ENCODE measurements around the gene ZBTB20.

ZBTB20 gene

GRCh38 chr3:114841515-114841914, 305.6 kb downstream of the ZBTB20 start:
- TF ChIP-seq CTCF (conservative IDR thresholded peaks at IDR 0.05; ENCODE audit: low read depth, low read length), result no peak
- DNase-seq (ENCODE audit: low read depth), result no peak
- H3K4me3 ChIP-seq (ENCODE audit: low read length), result no peak overlapping the region

GRCh38 chr3:114839476-114839875, 307.6 kb downstream of the ZBTB20 start:
- no peak for TF ChIP-seq CTCF (conservative IDR thresholded peaks at IDR 0.05; ENCODE audit: low read depth, low read length)
- no peak overlapping the region for H3K4me3 ChIP-seq (ENCODE audit: low read length)
- DNase-seq (ENCODE audit: low read depth), result peak; percentile 12

GRCh38 chr3:114838025-114838424, 309.1 kb downstream of the ZBTB20 start:
- no peak overlapping the region for H3K4me3 ChIP-seq (ENCODE audit: low read length)
- no peak for TF ChIP-seq CTCF (conservative IDR thresholded peaks at IDR 0.05; ENCODE audit: low read depth, low read length)
- no peak for DNase-seq (ENCODE audit: low read depth)

- H3K4me3 ChIP-seq (ENCODE audit: low read length), result no peak overlapping the region
- no peak for DNase-seq (ENCODE audit: low read depth)
- no peak for TF ChIP-seq CTCF (conservative IDR thresholded peaks at IDR 0.05; ENCODE audit: low read depth, low read length)
Measured at GRCh38 chr3:114834175-114834940, 312.7 kb downstream of the ZBTB20 start.

- no peak for DNase-seq (ENCODE audit: low read depth)
- H3K4me3 ChIP-seq (ENCODE audit: low read length), result no peak overlapping the region
Measured at GRCh38 chr3:114831861-114832260, 315.2 kb downstream of the ZBTB20 start.

GRCh38 chr3:114830652-114831051, 316.4 kb downstream of the ZBTB20 start:
- H3K4me3 ChIP-seq (ENCODE audit: low read length), result no peak overlapping the region
- DNase-seq (ENCODE audit: low read depth), result no peak
- peak; percentile 3 for TF ChIP-seq CTCF (conservative IDR thresholded peaks at IDR 0.05; ENCODE audit: low read depth, low read length)

More at GRCh38 chr3:114831861-114832260, 315.2 kb downstream of the ZBTB20 start:
- no peak for TF ChIP-seq CTCF (conservative IDR thresholded peaks at IDR 0.05; ENCODE audit: low read depth, low read length)

- TF ChIP-seq CTCF (conservative IDR thresholded peaks at IDR 0.05; ENCODE audit: low read depth, low read length), result no peak
- no peak overlapping the region for H3K4me3 ChIP-seq (ENCODE audit: low read length)
- no peak for DNase-seq (ENCODE audit: low read depth)
Measured at GRCh38 chr3:114829783-114830182, 317.3 kb downstream of the ZBTB20 start.
